ENCODE measurements around the gene NRAS.

GRCh38 chr1:114700036-114700600 is 16.5 kb downstream of the NRAS start:
- TF ChIP-seq CTCF (IDR thresholded peaks at IDR 0.05; ENCODE audit: borderline replicate concordance, extremely low read depth, low read length, poor library complexity, severe bottlenecking) = no peak
- TF ChIP-seq EZH2 (IDR thresholded peaks at IDR 0.05; ENCODE audit: borderline replicate concordance, low read depth, low read length, severe bottlenecking) = no peak

Measured in DND-41 (cell line).